HS-5 (cell line): Measurements from ENCODE around the gene CRYBA1.
"Not testable (repeated sequence)": the region's sequence is repeated elsewhere in the genome, so short reads cannot be mapped to it uniquely, and the experiment has no call there.

Source experiments
- DNase-seq: peaks from one replicate; pipeline ENCODE4 v3.0.0-alpha.2; 2012; ENCODE audit warnings: low read depth

CRYBA1 gene

GRCh38 chr17:29237476-29238132, 9.1 kb upstream of the CRYBA1 start:
- DNase-seq = no peak

DNA sequence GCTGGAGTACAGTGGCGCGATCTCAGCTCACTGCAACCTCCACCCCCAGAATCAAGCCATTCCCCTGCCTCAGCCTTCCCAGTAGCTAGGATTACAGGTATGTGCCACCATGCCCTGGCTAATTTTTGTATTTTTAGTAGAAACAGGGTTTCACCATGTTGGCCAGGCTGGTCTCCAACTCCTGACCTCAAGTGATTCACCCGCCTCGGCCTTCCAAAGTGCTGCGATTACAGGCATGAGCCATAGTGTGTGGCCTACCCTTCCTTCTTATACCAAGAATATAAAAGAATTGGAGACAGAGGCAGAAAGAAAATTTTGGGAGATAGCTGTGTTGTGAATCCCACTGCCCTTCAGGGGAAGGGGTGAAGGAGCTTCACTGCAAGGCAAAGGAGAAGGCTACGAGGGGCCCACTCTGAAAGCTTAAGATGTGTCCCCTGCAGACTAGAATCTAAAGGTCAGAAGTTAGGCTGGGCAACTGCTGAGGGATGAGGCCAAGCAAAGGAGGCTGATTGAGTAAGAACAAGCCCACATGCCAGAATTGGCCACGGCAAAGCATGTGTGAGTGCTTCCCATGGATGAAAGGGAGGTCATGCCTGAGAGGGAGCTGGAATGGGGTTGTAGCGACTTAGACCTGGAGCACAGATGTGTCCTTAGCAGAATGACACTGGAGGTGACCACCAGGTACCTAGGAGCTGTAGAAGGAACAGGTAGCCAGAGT, 8.4 kb upstream of the CRYBA1 start:
- DNase-seq = no peak

DNA sequence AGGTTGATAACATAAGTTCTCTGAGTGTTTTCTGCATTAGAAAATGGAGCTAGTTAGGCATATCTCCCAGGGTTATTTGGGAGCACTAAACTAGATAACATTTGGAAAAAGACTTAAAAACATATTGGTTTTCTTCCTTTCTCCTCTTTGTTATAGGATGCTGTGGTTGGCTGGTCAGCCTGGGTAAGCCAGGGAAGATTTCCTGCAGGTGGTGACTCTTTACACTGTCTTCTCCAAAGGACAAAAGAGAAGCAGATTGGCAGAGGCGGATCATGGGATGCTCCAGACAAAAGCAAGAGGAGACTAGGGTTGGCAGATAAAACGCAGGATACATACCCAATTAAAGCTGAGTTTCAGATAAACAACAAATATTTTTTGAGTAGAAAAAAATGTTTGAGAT, 6.2 kb upstream of the CRYBA1 start:
- no peak for DNase-seq

- peak; percentile 86 for DNase-seq
These were observed 5.4 kb upstream of the CRYBA1 start for GRCh38 chr17:29240968-29241963.

GRCh38 chr17:29242051-29242450, 4.6 kb upstream of the CRYBA1 start:
- no peak for DNase-seq

- no peak for DNase-seq
These were observed 3.9 kb upstream of the CRYBA1 start for GRCh38 chr17:29242790-29243189.

DNA sequence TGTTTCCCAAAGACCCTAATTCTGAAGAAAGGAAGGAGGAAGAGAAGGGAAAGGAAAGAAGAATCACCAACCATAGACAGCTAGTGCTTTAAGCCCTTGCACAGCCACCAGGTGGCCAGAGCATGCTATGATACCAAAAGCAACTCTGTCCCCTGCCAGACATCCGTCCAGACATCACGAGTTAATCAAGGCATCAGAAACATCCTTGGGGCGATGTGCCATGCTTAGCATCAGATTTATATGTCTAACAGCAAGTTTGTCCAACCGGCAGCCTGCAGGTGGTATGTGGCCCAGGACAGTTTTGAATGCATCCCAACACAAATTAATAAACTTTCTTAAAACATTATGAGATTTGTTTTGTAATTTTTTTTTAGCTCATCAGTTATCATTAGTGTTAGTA, 2.9 kb upstream of the CRYBA1 start:
- no peak for DNase-seq

GRCh38 chr17:29245401-29245800, 1.3 kb upstream of the CRYBA1 start:
- DNase-seq = no peak

- no peak for DNase-seq
These were observed 560 bp downstream of the CRYBA1 start for GRCh38 chr17:29247219-29247618.

DNA sequence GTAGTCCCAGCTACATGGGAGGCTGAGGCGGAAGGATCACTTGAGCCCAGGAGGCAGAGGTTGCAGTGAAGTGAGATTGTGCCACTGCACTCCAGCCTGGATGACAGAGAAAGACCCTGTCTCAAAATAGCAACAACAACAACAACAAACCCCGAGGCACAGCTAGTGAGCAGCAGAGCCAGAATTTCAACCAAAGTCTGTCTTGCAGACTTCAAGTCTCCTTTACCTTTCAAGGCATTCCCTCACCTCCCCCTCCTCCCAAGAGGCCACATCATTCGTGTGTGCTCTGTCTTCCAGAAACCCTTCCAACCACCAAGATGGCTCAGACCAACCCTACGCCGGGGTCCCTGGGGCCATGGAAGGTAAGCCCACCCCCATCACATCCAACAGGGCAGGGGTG, 2.2 kb downstream of the CRYBA1 start:
- DNase-seq = no peak

- peak; percentile 57 for DNase-seq
These were observed 4.0 kb downstream of the CRYBA1 start for GRCh38 chr17:29250666-29251065.

DNA sequence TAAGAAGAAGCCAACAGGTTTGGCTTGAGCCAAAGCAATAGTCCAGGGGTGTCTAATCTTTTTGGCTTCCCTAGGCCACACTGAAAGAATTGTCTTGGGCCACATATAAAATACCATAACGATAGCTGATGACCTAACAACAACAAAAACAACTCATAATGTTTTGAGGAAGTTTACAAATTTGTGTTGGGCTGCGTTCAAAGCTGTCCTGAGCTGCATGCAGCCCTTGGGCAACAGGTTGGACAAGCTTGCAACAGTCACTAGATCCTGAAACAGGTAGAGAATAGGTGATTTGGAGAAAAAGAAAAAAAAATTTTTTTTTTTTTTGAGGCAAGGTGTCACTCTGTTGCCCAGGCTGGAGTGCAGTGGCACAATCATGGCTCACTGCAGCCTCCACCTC, 4.5 kb downstream of the CRYBA1 start:
- no peak for DNase-seq

- no peak for DNase-seq
These were observed 5.6 kb downstream of the CRYBA1 start for GRCh38 chr17:29252101-29252791.

GRCh38 chr17:29253037-29253436, 6.4 kb downstream of the CRYBA1 start:
- DNase-seq = no peak

GRCh38 chr17:29255926-29256522, 9.4 kb downstream of the CRYBA1 start:
- no peak for DNase-seq

DNA sequence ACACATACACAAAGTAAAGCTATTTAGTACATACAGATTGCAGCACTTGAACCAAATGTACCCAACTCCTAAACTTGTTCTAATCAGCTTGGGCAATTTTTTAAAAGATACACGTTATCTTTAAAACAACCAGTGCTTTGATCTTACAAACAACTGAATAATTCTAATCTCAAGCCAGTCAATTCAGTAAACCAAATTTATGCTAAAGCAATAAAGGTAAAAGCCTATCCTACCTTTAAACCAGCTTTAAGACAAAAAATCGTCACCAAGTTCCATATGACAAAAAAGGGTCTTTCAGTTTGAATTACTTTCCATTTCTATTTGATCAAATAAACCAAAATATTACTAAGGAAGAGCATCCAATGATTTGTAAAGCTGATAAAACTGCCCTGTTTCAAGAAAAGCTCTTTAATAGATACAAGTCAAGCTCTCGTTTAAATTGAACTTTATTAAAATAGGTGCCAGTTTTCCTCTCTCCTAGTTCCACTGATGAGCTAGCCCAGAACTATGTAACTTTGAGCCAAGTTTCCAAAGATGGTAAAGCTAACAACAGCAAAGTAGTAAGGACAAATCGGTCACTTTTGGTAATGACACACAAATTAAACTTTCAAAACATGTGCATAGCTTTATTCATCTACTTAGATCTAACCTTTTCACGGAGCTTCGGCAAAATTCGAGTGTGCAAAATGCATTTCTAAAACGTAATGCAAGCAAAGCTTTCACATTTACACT, 10.2 kb downstream of the CRYBA1 start:
- no peak for DNase-seq

GRCh38 chr17:29257756-29258155, 11.1 kb downstream of the CRYBA1 start:
- no peak for DNase-seq

DNA sequence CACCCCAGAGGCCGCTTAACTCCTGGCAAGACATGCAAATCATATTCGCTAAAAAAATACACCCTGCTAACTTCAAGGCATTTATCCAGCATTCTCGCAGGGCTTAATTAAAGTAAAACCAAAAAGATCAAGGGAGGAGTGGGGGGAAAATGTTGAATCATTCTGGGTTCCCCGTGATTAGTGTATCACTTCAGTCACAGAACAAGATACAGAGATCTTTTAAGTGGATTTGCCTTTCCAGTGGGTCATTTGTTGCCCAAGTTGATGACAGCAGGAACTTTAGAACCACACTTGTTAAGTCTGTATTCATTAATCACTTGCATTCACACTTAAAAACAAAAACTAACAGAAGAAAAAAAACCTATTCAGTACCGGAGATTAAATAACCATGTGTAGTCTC, 17.3 kb downstream of the CRYBA1 start:
- no peak for DNase-seq

DNA sequence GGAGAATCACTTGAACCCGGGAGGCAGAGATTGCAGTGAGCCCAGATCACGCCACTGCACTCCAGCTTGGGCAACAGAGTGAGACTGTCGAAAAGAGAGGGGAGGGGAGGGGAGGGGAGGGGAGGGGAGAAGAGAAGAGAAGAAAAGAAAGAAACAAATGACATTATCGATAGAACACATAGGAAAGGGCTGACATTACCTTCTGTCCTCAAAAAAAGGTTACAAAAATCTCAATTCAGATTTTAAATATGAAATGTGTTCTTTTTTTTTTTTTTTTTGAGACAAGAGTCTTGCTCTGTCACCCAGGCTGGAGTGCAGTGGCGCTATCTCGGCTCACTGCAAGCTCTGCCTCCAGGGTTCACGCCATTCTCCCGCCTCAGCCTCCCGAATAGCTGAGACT, 25.3 kb downstream of the CRYBA1 start:
- DNase-seq = not testable (repeated sequence)

GRCh38 chr17:29273924-29274323, 27.3 kb downstream of the CRYBA1 start:
- DNase-seq = no peak

DNA sequence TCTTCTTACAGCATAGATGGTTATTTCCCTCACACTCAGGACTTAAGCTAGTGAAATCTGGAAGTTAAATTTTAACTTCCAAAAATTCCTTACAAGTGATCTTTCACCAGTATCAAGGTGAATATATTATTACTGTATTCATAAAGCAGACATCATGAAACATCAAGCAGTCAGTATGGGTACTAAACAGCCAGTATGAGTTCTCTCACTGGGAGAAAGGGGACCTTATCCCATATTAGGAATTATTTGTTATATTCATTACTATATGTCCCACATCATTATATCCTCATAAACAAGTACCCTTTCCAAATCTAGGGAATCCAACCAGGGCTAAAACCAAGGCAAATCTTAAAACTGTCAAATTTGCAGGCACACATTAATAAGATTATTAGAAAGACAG, 32.0 kb downstream of the CRYBA1 start:
- DNase-seq = no peak
